Measurements from ENCODE around the gene NFKBIZ.
"Not testable (repeated sequence)": the region's sequence is repeated elsewhere in the genome, so short reads cannot be mapped to it uniquely, and the experiment has no call there.

NFKBIZ gene

GRCh38 chr3:101879102-101879501 lies 29.8 kb downstream of the NFKBIZ start:
- DNase-seq = no peak

- no peak for DNase-seq
Measured at GRCh38 chr3:101879623-101880284, 30.4 kb downstream of the NFKBIZ start.

GRCh38 chr3:101884776-101885175 lies 35.5 kb downstream of the NFKBIZ start:
- DNase-seq = no peak

GRCh38 chr3:101885584-101885983 lies 36.3 kb downstream of the NFKBIZ start:
- not testable (repeated sequence) for DNase-seq

- DNase-seq = no peak
Measured at GRCh38 chr3:101886626-101887025, 37.3 kb downstream of the NFKBIZ start.

GRCh38 chr3:101888653-101889052 lies 39.3 kb downstream of the NFKBIZ start:
- no peak for DNase-seq

GRCh38 chr3:101890716-101891115 lies 41.4 kb downstream of the NFKBIZ start:
- DNase-seq = no peak

- DNase-seq = no peak
Measured at GRCh38 chr3:101892648-101893047, 43.3 kb downstream of the NFKBIZ start.

GRCh38 chr3:101896083-101896757 lies 46.9 kb downstream of the NFKBIZ start:
- no peak for DNase-seq

GRCh38 chr3:101897013-101897412 lies 47.7 kb downstream of the NFKBIZ start:
- DNase-seq = no peak

- no peak for DNase-seq
Measured at GRCh38 chr3:101898039-101898438, 48.7 kb downstream of the NFKBIZ start.

- DNase-seq = no peak
Measured at GRCh38 chr3:101898752-101899169, 49.4 kb downstream of the NFKBIZ start.

- DNase-seq = no peak
Measured at GRCh38 chr3:101900316-101900715, 51.0 kb downstream of the NFKBIZ start.

GRCh38 chr3:101900736-101901135 lies 51.4 kb downstream of the NFKBIZ start:
- DNase-seq = no peak

- DNase-seq = no peak
Measured at GRCh38 chr3:101902041-101902440, 52.7 kb downstream of the NFKBIZ start.

- DNase-seq = no peak
Measured at GRCh38 chr3:101903451-101903871, 54.1 kb downstream of the NFKBIZ start.

- not testable (repeated sequence) for DNase-seq
Measured at GRCh38 chr3:101905573-101905972, 56.3 kb downstream of the NFKBIZ start.

All from NCI-H510A (cell line).